GM06990 (cell line): ENCODE results near the gene TES.
A peak's percentile ranks its signal among the peaks of the same experiment; 100 is the strongest.

Experiments
- DNase-seq: peaks from one replicate; pipeline ENCODE4 v3.0.0-alpha.2; 2011; ENCODE audit not compliant: insufficient read length; ENCODE audit errors: extremely low read depth
- H3K27me3 ChIP-seq: replicated peaks from 2 replicates; pipeline ENCODE4 v1.6.0; 2011; ENCODE audit warnings: low read length; ENCODE audit not compliant: control insufficient read depth, insufficient read depth
- H3K36me3 ChIP-seq: 2 replicates; pipeline ENCODE4 v1.5.1; 2011; ENCODE audit warnings: low read length; ENCODE audit not compliant: control insufficient read depth, insufficient read depth
- H3K4me3 ChIP-seq: replicated peaks from 2 replicates; pipeline ENCODE4 v1.5.1; 2011; ENCODE audit warnings: low read depth, mild to moderate bottlenecking, control low read depth, low read length
- TF ChIP-seq, protein P1 (sequence below): IDR thresholded peaks from 2 replicates; pipeline ENCODE4 v1.5.1; 2011; ENCODE audit warnings: low read length, control low read depth, mild to moderate bottlenecking, inconsistent platforms; ENCODE audit not compliant: insufficient read depth, poor library complexity, severe bottlenecking

TES gene

DNA sequence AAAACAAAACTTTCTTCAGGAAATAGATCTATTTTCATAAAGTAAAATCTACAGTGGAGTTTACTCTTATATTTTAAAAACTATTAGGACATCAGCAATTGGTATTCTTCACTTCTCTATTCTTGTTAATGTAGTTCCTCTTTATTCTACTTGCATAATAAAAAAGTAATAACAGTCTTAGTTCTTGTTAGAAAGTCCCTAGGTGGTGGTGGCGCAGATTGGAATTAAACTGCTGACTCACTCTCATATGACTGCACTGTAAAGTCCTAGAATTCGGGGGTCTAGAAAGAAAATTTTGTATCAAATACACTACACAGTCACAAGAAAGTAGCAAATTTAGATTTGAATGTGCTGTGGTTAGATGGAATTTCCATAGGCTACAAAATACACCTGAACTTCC, 44.6 kb upstream of the TES start:
- TF ChIP-seq, protein P1, sequence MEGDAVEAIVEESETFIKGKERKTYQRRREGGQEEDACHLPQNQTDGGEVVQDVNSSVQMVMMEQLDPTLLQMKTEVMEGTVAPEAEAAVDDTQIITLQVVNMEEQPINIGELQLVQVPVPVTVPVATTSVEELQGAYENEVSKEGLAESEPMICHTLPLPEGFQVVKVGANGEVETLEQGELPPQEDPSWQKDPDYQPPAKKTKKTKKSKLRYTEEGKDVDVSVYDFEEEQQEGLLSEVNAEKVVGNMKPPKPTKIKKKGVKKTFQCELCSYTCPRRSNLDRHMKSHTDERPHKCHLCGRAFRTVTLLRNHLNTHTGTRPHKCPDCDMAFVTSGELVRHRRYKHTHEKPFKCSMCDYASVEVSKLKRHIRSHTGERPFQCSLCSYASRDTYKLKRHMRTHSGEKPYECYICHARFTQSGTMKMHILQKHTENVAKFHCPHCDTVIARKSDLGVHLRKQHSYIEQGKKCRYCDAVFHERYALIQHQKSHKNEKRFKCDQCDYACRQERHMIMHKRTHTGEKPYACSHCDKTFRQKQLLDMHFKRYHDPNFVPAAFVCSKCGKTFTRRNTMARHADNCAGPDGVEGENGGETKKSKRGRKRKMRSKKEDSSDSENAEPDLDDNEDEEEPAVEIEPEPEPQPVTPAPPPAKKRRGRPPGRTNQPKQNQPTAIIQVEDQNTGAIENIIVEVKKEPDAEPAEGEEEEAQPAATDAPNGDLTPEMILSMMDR, result no peak
- DNase-seq, result peak; percentile 53
- no peak overlapping the region for H3K4me3 ChIP-seq
- no peaks in the 10 kb centered on the region for H3K36me3 ChIP-seq
- no peaks in the 10 kb centered on the region for H3K27me3 ChIP-seq

DNA sequence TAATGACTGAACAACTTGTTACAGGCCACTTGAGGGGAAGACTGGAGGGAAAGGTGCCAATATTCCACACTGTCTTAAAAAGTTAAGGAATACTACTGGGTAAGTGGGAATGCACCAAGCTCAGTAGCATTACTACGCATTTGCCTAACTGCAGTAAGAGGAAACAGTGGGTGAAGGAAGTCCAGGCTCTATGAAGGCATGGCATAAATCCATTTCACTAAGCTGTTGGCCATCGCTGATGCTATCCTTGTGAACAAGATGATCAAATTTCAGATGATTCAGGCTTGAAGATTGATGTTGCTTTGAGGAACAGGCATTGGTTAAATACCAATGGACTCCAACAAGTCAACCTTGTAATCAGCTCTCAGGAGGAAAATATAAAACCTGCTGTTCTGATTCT, 44.2 kb upstream of the TES start:
- no peak for DNase-seq
- H3K4me3 ChIP-seq, result no peak overlapping the region
- TF ChIP-seq, protein P1, result no peak

DNA sequence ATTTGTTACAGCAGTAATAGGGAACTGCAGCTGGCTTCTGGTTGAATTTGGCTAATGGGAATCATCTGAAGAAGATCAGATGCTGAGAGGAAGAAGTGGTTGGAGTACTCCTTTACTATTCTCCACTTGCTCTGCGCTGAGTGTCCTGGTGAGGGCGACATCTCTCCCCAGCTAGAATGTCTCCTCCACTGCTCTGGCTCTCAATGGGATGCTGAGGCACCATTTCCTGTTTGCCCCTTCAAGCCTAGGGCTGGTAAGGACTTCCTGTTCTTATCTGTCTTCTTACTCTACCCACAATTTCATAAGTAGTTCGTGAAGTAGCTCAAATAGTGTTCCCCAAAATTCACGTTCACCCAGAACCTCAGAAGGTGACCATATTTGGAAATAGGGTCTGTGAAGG, 43.2 kb upstream of the TES start:
- TF ChIP-seq, protein P1, result peak; percentile 34
- Histone ChIP-seq H3K4me3 (no peak overlapping the region), H3K27me3 (no peaks in the 10 kb centered on the region), H3K36me3 (no peaks in the 10 kb centered on the region)
- no peak for DNase-seq

More for the DNA sequence above, 44.2 kb upstream of the TES start:
- H3K36me3 ChIP-seq, result no peaks in the 10 kb centered on the region
- no peaks in the 10 kb centered on the region for H3K27me3 ChIP-seq

DNA sequence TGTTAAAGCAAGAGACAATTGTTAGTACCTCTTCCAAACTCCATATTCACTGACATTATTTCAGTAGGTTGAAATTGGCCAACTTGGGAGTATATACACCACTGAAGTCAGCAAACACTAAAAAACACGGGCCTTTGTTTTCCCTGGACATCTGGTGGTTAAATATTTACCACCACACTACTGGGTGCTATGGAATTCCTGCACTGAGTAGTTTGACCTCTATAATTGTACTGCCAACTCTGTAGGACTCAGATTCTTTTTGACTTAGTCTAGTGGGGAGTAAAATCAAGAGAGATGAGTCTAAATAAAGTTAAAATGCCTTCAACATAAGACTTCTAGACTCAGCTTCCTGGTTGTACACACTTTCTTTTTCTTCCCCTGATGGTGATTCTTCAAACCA, 41.3 kb upstream of the TES start:
- Histone ChIP-seq H3K4me3 (no peak overlapping the region), H3K27me3 (no peaks in the 10 kb centered on the region), H3K36me3 (no peaks in the 10 kb centered on the region)
- DNase-seq, result no peak
- TF ChIP-seq, protein P1, result no peak

DNA sequence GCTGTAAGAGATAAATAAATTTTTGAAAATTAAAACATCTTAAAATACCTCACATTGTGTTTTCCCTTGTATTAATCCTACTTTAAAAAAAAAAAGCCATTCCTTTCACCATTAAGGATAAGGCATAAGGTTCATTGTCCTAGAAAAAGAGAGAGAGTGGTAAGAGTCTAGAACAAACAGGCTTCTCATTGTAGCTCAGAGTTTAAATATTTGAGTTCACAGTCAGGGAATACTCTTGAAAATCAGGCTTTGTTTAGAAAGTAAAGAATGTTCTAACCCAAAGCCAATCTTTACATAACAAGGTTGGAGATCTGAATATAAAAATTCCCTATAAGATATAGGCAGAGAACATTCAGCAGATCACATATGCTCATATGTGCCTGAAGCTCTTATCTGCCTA, 40.2 kb upstream of the TES start:
- H3K4me3 ChIP-seq, result no peak overlapping the region
- no peak for DNase-seq
- no peaks in the 10 kb centered on the region for H3K27me3 ChIP-seq
- TF ChIP-seq, protein P1, result no peak
- H3K36me3 ChIP-seq, result no peaks in the 10 kb centered on the region

DNA sequence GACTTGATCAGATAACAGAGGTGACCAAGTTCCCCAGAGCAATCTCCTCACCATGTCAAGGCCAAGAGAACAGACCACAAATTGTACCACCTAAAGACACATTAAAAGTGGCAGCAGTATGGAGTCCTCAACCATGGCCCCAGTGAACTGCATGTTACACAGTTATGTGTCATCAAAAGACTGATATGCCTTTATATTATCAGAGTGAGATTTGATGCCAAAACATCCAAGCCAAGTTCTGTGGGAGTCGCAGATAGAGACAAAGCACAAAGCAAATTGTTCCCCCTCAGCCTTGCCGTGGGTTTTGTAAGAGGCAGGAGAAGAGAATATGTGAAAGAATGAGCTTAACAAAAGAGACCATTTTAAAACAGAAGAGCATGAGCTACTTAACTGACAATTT, 39.2 kb upstream of the TES start:
- TF ChIP-seq, protein P1, result no peak
- no peak overlapping the region for H3K4me3 ChIP-seq
- no peaks in the 10 kb centered on the region for H3K36me3 ChIP-seq
- no peaks in the 10 kb centered on the region for H3K27me3 ChIP-seq
- DNase-seq, result no peak
